ENCODE measurements around the gene MROH7.

The MROH7 gene

GRCh38 chr1:54604572-54605370, 36.8 kb upstream of the MROH7 start:
- no peak overlapping the region for H3K4me3 ChIP-seq (ENCODE audit: low read depth, low read length)
- DNase-seq (ENCODE audit: low read depth), result no peak
- no peak for TF ChIP-seq CTCF (IDR thresholded peaks at IDR 0.05; ENCODE audit: control insufficient read depth, extremely low read depth, insufficient read depth)

- no peak for DNase-seq (ENCODE audit: low read depth)
Measured at GRCh38 chr1:54606096-54606989, 35.2 kb upstream of the MROH7 start.

GRCh38 chr1:54606990-54607325, 34.6 kb upstream of the MROH7 start:
- no peak for TF ChIP-seq CTCF (IDR thresholded peaks at IDR 0.05; ENCODE audit: control insufficient read depth, extremely low read depth, insufficient read depth)
- no peak overlapping the region for H3K4me3 ChIP-seq (ENCODE audit: low read depth, low read length)
- DNase-seq (ENCODE audit: low read depth), result no peak

More at GRCh38 chr1:54606096-54606989, 35.2 kb upstream of the MROH7 start:
- no peak for TF ChIP-seq CTCF (IDR thresholded peaks at IDR 0.05; ENCODE audit: control insufficient read depth, extremely low read depth, insufficient read depth)
- no peak overlapping the region for H3K4me3 ChIP-seq (ENCODE audit: low read depth, low read length)

- DNase-seq (ENCODE audit: low read depth), result no peak
- no peak overlapping the region for H3K4me3 ChIP-seq (ENCODE audit: low read depth, low read length)
- TF ChIP-seq CTCF (IDR thresholded peaks at IDR 0.05; ENCODE audit: control insufficient read depth, extremely low read depth, insufficient read depth), result no peak
Measured at GRCh38 chr1:54607821-54608565, 33.6 kb upstream of the MROH7 start.

GRCh38 chr1:54608566-54609230, 32.9 kb upstream of the MROH7 start:
- no peak overlapping the region for H3K4me3 ChIP-seq (ENCODE audit: low read depth, low read length)
- DNase-seq (ENCODE audit: low read depth), result no peak
- TF ChIP-seq CTCF (IDR thresholded peaks at IDR 0.05; ENCODE audit: control insufficient read depth, extremely low read depth, insufficient read depth), result no peak

- no peak for DNase-seq (ENCODE audit: low read depth)
- no peak overlapping the region for H3K4me3 ChIP-seq (ENCODE audit: low read depth, low read length)
- TF ChIP-seq CTCF (IDR thresholded peaks at IDR 0.05; ENCODE audit: control insufficient read depth, extremely low read depth, insufficient read depth), result no peak
Measured at GRCh38 chr1:54609301-54609921, 32.2 kb upstream of the MROH7 start.
